CD4-positive, alpha-beta T cell treated with Interleukin-6 at 100 ng/mL for 8 hours (primary cell): Measurements from ENCODE around the gene KIF16B.
"Not testable (repeated sequence)": the region's sequence is repeated elsewhere in the genome, so short reads cannot be mapped to it uniquely, and the experiment has no call there.

ENCODE experiments used
- DNase-seq: peaks from one replicate; pipeline ENCODE4 v3.0.0-alpha.2; 2020; ENCODE audit warnings: mixed read lengths, low spot score

KIF16B gene

GRCh38 chr20:16477632-16478031 lies 95.6 kb downstream of the KIF16B start:
- no peak for DNase-seq

DNA sequence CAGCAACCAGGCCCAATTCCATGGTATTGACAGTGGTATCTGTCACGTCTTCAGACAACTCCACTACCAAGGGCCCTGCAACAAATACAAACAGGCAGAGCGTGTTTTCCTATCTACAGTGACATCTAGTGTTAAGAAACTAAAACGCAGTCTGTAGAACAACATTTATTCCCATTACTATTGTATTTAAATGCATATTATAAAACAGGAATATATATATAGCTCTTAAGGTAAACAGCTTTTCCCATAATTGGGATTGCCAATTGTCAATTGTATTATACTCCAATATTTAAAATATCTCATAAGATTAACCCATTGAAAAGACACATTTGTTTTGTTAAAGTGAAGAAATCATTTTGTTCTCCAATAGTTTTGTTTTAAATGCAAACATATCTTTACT lies 97.2 kb downstream of the KIF16B start:
- DNase-seq: no peak

DNA sequence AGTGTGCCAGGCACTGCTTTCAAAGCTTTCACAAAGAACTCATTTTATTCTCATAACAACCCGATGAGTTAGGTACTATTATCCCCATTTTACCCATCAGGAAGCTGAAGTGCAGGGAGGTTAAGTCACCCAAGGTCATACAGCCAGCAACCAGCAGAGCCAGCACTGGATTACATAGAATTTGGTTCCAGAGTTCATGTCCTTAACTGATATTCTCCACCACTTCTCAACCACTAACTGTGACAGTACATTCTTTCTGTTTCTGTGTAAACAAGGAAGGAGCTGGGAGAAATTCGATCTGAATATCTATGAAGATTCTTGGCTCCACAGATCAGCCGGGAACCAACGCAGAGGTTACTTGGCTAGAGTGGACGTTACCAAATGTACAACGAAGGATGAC lies 98.0 kb downstream of the KIF16B start:
- DNase-seq: no peak

- no peak for DNase-seq
Measured at GRCh38 chr20:16474363-16474762, 98.9 kb downstream of the KIF16B start.

DNA sequence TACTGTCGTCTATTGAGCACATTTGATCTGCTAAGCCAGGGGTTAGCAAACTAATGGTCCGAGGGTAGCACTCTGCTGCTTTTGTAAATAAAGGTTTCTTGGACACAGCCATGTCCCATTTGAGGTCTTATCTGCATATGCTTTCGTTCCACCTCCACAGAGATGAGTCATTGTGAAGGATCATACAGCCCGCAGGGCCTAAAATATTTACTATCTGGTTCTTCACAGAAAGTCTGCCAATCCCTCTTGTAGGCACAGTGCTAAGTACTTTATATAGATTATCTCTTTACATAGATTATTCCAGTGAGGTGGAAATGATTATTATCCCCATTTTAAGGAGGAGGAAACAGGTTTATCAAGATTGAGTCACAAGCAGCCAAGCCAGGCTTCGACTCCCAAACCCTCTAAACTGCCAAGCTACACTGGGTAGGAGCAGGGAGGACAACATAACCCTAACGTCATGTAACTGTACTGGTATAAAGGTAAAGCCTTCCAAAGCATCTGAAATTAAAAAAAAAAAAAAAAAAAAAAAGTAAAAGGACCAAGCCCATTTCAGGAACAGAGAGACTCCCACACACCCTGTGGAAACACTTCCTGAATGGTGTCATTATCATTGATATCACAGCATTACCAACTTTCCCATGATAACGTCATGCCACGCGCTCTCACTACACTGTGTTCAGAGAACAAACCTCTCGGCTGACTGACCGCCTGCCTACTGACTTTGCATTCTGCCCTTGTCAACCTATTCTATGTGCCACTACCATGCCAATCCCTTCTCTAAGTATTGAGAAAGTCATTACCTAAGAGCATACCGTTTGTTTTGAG lies 101.0 kb downstream of the KIF16B start:
- DNase-seq: no peak

GRCh38 chr20:16469395-16469905 lies 103.8 kb downstream of the KIF16B start:
- no peak for DNase-seq

GRCh38 chr20:16462711-16463110 lies 110.5 kb downstream of the KIF16B start:
- no peak for DNase-seq

- DNase-seq: no peak
Measured at GRCh38 chr20:16459019-16459700, 114.1 kb downstream of the KIF16B start.

DNA sequence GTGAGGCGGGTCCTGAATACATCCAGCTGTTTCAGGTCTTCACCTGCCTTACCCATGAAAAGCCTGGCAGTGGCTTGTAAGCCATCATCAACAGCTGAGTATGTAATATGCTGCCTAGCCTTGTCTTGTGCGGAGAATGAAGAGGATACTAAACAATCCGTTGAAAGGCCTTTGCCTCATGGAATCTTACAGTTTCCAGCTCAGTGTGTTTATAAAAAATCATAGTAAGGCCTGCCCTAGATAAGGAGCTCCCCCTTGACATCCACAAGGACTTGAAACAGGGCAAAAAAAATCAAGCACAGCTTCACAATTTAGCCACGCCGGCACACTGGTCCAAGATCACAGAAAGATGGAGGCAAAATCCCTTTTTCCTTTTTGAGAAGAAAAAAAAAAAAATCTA lies 115.7 kb downstream of the KIF16B start:
- no peak for DNase-seq

- DNase-seq: no peak
Measured at GRCh38 chr20:16455324-16455723, 117.9 kb downstream of the KIF16B start.

GRCh38 chr20:16451982-16452381 lies 121.3 kb downstream of the KIF16B start:
- DNase-seq: no peak

DNA sequence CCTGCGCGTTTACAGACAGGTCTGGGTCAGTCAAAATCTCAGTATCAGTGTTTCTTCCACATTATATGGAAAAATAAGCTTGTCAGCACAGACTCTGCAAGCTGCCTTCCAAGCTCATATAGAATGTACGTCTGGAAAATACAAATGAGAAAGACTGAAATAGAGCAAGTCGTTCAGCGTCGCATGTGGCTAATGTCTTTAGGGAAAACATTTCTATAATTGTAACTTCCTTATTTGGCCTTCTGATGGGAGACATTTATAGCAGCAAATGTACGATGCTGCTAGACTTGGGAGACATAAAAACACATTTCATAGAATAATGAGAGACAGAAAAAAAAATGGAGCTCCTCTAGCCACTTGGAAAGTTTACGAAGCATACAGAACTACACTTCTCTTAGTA lies 122.2 kb downstream of the KIF16B start:
- no peak for DNase-seq

GRCh38 chr20:16446991-16447390 lies 126.3 kb downstream of the KIF16B start:
- DNase-seq: no peak

GRCh38 chr20:16446246-16446645 lies 127.0 kb downstream of the KIF16B start:
- DNase-seq: no peak

DNA sequence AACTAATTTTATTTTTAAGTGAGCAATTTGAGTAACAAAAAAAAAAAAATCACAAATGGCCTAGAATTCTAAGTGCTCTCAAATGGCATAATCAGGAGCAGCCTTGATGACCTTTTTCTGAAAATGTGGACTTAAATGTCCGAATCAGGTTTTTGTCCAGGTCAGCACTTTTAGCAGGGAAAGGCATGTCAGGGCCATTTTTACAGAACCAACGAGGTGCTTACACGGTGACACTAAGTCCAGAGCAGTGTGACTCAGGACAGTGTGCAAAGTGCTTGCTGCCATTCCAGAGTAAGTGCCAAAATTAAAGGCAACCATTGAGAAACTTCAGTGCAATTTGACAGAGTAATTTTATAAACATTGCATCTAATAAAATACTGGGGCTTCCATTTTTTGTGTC lies 127.8 kb downstream of the KIF16B start:
- no peak for DNase-seq

- DNase-seq: no peak
Measured at GRCh38 chr20:16444057-16444777, 129.0 kb downstream of the KIF16B start.

- DNase-seq: no peak
Measured at GRCh38 chr20:16441546-16442164, 131.6 kb downstream of the KIF16B start.

GRCh38 chr20:16440686-16441085 lies 132.6 kb downstream of the KIF16B start:
- no peak for DNase-seq

- not testable (repeated sequence) for DNase-seq
Measured at GRCh38 chr20:16439540-16439939, 133.7 kb downstream of the KIF16B start.

- no peak for DNase-seq
Measured at GRCh38 chr20:16438100-16438499, 135.1 kb downstream of the KIF16B start.

GRCh38 chr20:16437387-16437996 lies 135.8 kb downstream of the KIF16B start:
- no peak for DNase-seq
